Type B pancreatic cell (in vitro differentiated cells): ENCODE measurements around the gene IGFBP6. TPM values are rescaled to one million over a fixed set of nuclear protein-coding genes. Genes with fewer than 3 reads are reported as not detected.
A peak's percentile ranks its signal among the peaks of the same experiment; 100 is the strongest.

Experiments used
- DNase-seq: peaks from one replicate; pipeline ENCODE4 v3.0.0; 2021; ENCODE audit warnings: mixed read lengths; ENCODE audit not compliant: unreplicated experiment; ENCODE audit errors: extremely low spot score
- H3K27ac Mint-ChIP-seq: 2 replicates; pipeline ENCODE4 v1.8.0; 2021; ENCODE audit warnings: mild to moderate bottlenecking, mixed read lengths
- H3K27me3 Mint-ChIP-seq: 2 replicates; pipeline ENCODE4 v1.8.0; 2021; ENCODE audit warnings: mixed read lengths
- H3K36me3 Mint-ChIP-seq: 2 replicates; pipeline ENCODE4 v1.8.0; 2021; ENCODE audit warnings: mixed read lengths
- H3K4me1 Mint-ChIP-seq: one replicate; pipeline ENCODE4 v1.8.0; 2021; ENCODE audit warnings: mixed read lengths; ENCODE audit not compliant: unreplicated experiment
- H3K4me3 Mint-ChIP-seq: 2 replicates; pipeline ENCODE4 v1.8.0; 2021; ENCODE audit warnings: mild to moderate bottlenecking, mixed read lengths
- H3K9me3 Mint-ChIP-seq: 2 replicates; pipeline ENCODE4 v1.8.0; 2021; ENCODE audit warnings: mixed read lengths
- total RNA-seq: library from RNA; stranded (reverse); gene quantifications from 2 replicates; pipeline ENCODE4 v1.2.1, GENCODE V29; 2021; ENCODE audit warnings: low replicate concordance
- TF ChIP-seq, protein P1 (sequence below): fragments of 200-600 bp; sonication (generic); conservative IDR thresholded peaks from 2 replicates; pipeline ENCODE4 v1.5.0; 2021; ENCODE audit warnings: antibody characterized with exemption, mild to moderate bottlenecking

IGFBP6 gene
- total RNA-seq, 1 donor from 2014 or later = 25.1 TPM

DNA sequence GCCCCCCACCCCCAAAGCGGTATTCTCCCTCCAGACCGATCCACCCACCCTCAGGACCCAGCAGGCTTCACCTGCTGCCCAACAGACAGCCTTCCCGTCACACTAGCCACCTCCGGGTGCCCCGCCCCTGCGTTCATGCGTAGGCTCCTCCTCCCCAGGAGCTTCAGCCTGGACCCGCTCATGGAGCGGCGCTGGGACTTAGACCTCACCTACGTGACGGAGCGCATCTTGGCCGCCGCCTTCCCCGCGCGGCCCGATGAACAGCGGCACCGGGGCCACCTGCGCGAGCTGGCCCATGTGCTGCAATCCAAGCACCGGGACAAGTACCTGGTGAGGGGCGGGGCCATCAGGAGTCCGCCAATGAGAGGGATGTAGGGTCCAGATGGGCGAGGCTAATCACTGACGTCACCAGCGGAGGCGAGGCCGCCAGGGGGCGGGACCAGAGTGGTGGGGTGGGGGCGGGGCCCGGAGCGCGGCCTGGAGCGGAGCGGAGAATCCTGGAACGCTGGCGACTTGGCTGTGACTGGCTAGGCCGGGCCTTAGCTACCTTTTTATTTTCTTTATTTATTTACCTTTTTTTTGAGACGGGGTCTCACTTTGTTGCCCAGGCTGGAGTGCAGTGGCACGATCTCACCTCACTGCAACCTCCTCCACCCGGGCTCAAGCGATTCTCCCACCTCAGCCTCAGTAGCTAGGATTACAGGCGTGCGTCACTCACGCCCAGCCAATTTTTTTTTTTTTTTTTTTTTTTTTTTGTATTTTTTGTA is 43.2 kb upstream of the IGFBP6 start:
- Mint-ChIP-seq H3K9me3 (no peaks in the 10 kb centered on the region), H3K27ac (peak overlapping the region; percentile 99), H3K4me3 (peak overlapping the region; percentile 96), H3K4me1 (peaks cover 26% of the 10 kb centered on the region), H3K36me3 (no peaks in the 10 kb centered on the region), H3K27me3 (no peaks in the 10 kb centered on the region)
- DNase-seq = peak; percentile 93
- TF ChIP-seq, protein P1, sequence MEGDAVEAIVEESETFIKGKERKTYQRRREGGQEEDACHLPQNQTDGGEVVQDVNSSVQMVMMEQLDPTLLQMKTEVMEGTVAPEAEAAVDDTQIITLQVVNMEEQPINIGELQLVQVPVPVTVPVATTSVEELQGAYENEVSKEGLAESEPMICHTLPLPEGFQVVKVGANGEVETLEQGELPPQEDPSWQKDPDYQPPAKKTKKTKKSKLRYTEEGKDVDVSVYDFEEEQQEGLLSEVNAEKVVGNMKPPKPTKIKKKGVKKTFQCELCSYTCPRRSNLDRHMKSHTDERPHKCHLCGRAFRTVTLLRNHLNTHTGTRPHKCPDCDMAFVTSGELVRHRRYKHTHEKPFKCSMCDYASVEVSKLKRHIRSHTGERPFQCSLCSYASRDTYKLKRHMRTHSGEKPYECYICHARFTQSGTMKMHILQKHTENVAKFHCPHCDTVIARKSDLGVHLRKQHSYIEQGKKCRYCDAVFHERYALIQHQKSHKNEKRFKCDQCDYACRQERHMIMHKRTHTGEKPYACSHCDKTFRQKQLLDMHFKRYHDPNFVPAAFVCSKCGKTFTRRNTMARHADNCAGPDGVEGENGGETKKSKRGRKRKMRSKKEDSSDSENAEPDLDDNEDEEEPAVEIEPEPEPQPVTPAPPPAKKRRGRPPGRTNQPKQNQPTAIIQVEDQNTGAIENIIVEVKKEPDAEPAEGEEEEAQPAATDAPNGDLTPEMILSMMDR = no peak

DNA sequence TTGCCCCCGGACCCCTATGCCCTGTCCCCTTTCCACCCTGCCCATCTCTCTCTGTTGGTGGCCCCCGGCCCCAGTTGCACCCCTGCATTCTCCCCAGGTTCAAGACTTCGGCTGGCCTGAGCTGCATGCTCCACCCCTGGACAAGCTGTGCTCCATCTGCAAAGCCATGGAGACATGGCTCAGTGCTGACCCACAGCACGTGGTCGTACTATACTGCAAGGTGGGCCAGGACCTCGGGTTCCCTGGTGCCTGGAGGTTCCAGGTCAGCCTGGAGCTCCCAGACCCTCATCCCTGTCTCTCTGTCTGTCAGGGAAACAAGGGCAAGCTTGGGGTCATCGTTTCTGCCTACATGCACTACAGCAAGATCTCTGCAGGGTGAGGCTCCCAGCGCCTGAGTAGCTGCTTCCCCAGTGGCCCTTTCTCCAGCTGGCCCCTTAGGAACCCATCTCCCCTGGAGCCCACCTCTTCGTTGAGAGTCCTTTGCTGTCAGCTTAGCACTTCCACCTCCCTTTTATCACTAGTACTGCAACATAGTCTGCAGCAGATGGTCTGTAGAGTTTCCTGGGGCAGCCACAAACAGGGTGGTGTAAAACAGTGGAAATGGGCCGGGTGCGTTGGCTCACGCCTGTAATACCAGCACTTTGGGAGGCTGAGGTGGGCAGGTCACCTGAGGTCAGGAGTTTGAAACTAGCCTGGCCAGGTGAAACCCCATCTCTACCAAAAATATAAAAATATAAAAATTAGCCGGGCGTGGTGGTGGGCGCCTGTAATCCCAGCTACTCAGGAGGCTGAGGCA is 41.8 kb upstream of the IGFBP6 start:
- Mint-ChIP-seq H3K4me1 (peaks cover 20% of the 10 kb centered on the region), H3K9me3 (no peaks in the 10 kb centered on the region), H3K27me3 (no peaks in the 10 kb centered on the region), H3K36me3 (no peaks in the 10 kb centered on the region), H3K4me3 (peak overlapping the region; percentile 78), H3K27ac (peak overlapping the region; percentile 56)
- DNase-seq = peak; percentile 62
- TF ChIP-seq, protein P1 = no peak

DNA sequence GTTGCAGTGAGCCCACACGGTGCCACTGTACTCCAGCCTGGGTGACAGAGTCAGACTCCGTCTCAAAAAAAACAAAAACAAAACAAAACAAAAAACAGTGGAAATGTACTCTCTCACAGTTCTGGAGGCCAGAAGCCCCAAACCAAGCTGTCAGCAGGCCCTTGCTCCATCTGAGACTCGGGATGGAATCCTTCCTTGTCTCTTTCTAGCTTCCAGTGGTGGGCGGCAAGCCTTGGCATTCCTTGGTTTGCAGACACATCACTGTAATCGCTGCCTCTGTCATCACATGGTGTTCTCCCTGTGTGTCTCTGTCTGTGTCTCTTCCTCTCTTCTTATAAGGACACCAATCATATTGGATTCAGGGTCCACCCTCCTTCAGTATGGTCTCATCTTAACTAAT is 41.2 kb upstream of the IGFBP6 start:
- H3K9me3 Mint-ChIP-seq = no peaks in the 10 kb centered on the region
- H3K27ac Mint-ChIP-seq = peak overlapping the region; percentile 48
- DNase-seq = no peak
- H3K27me3 Mint-ChIP-seq = no peaks in the 10 kb centered on the region
- H3K4me3 Mint-ChIP-seq = peak overlapping the region; percentile 38
- no peaks in the 10 kb centered on the region for H3K36me3 Mint-ChIP-seq
- TF ChIP-seq, protein P1 = no peak
- H3K4me1 Mint-ChIP-seq = peaks cover 14% of the 10 kb centered on the region

DNA sequence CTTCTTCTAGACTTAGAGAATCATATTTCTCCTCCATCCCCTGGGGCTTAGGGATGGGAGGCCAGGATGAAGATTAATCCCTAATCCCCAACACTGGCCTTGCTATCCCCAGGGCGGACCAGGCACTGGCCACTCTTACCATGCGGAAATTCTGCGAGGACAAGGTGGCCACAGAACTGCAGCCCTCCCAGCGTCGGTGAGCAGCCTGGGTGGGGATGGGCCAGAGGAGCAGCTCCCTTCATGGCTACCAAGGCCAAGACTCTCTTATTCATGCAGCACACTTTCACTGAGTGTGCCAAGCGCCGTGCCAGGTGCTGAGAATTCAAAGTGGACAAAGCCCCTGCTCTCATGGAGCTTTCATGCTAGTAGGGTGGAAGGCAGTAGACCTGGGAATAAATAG is 40.6 kb upstream of the IGFBP6 start:
- Mint-ChIP-seq H3K9me3 (no peaks in the 10 kb centered on the region), H3K4me3 (no peak overlapping the region), H3K27me3 (no peaks in the 10 kb centered on the region), H3K36me3 (no peaks in the 10 kb centered on the region), H3K4me1 (peaks cover 19% of the 10 kb centered on the region), H3K27ac (no peak overlapping the region)
- TF ChIP-seq, protein P1 = no peak
- no peak for DNase-seq

DNA sequence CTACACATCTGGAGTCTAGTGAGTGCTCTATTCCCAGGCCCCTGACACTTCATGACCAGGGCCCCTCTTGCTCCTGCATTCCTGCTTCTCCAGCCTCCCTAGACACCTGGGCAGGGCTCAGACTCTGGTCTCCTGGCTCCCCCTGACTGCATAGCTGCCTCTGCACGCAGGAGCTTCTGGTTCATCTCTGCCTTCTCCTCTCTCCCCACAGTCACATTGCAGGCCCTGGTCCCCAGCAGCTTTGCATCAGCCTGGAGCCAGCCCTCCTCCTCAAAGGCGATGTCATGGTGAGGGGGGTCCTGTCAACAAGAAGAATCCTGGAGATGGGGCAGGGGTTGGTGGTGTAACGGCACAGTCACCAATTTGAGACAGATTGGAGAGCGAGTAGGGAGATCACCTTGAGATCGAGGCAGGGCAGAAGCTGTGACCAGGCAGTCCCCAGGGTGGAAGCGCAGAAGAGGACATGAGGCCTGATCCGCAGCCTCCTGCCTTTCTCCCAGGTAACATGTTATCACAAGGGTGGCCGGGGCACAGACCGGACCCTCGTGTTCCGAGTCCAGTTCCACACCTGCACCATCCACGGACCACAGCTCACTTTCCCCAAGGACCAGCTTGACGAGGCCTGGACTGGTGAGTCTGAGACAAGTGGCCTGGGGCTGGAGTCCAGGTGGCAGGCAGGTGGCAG is 39.5 kb upstream of the IGFBP6 start:
- TF ChIP-seq, protein P1 = no peak
- Mint-ChIP-seq H3K4me3 (no peak overlapping the region), H3K4me1 (peaks cover 20% of the 10 kb centered on the region), H3K36me3 (no peaks in the 10 kb centered on the region), H3K27ac (peak overlapping the region; percentile 48), H3K27me3 (no peaks in the 10 kb centered on the region), H3K9me3 (no peaks in the 10 kb centered on the region)
- DNase-seq = no peak
